Natural killer cell treated with Interleukin-12 subunit alpha and Interleukin-12 subunit beta and Interleukin-15 and Interleukin-18, amount 100 ng/mL, for 72 hours (primary cell): ENCODE results near the gene CPNE2. TPM values are rescaled to one million over a fixed set of nuclear protein-coding genes. Genes with fewer than 3 reads are reported as not detected.
"Not testable (repeated sequence)": the region's sequence is repeated elsewhere in the genome, so short reads cannot be mapped to it uniquely, and the experiment has no call there.

Experiments
- ATAC-seq, 2 donors: fragments of 150-1000 bp; cut with Tn5 transposase in 1 of 2; sonication (Bioruptor Pico), chemical (Tn5 transposase) in 1 of 2; 2 replicates each; pipeline ENCODE4 v1.10.0; 2021
- DNase-seq: peaks from one replicate; pipeline ENCODE4 v3.0.0; 2022; ENCODE audit warnings: low spot score
- H3K27ac Mint-ChIP-seq, 2 donors: 1 replicate in 1 of 2; 2 replicates in 1 of 2; pipeline ENCODE4 v1.8.0; 2022; ENCODE audit warnings: mixed read lengths in 2 of 2, mild to moderate bottlenecking in 1 of 2, moderate library complexity in 1 of 2
- H3K27me3 Mint-ChIP-seq, 2 donors: 1 replicate in 1 of 2; 2 replicates in 1 of 2; pipeline ENCODE4 v1.8.0; 2022; ENCODE audit warnings: mixed read lengths in 2 of 2
- H3K36me3 Mint-ChIP-seq: one replicate; pipeline ENCODE4 v1.8.0; 2022; ENCODE audit warnings: mixed read lengths
- H3K4me1 Mint-ChIP-seq, 2 donors: 1 replicate in 1 of 2; 2 replicates in 1 of 2; pipeline ENCODE4 v1.8.0; 2022; ENCODE audit warnings: low read depth in 2 of 2, mixed read lengths in 2 of 2, mild to moderate bottlenecking in 1 of 2
- H3K4me3 Mint-ChIP-seq: one replicate; pipeline ENCODE4 v1.8.0; 2022; ENCODE audit warnings: mixed read lengths
- H3K9me3 Mint-ChIP-seq: 2 replicates; pipeline ENCODE4 v1.8.0; 2022; ENCODE audit warnings: mixed read lengths
- total RNA-seq, 2 donors: library from RNA; stranded (reverse); gene quantifications; one replicate each; pipeline ENCODE4 v1.2.3, GENCODE V29; 2022

The CPNE2 gene
- total RNA-seq, 2 donors from 2014 or later: 0.50 to 0.95 TPM

DNA sequence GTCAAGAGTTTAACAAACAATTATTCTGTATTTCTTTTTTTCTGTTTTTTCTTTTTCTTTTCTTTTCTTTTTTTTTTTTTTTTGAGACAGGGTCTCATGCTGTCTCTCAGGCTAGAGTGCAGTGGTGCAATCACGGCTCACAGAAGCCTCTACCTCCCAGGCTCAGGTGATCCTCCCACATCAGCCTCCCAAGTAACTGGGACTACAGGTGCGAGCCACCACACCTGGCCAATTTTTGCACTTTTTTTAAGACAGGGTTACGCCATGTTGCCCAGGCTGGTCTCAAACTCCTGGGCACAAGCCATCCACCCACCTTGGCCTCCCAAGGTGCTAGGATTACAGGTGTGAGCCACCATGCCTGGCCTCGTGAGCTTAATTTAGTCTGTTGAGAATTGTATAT lies 97.1 kb downstream of the CPNE2 start:
- H3K4me1 Mint-ChIP-seq: peaks cover 37 to 39% of the 10 kb centered on the region in 2 donors
- not testable (repeated sequence) for H3K36me3 Mint-ChIP-seq, ATAC-seq, H3K27me3 Mint-ChIP-seq, DNase-seq, H3K27ac Mint-ChIP-seq, H3K9me3 Mint-ChIP-seq, H3K4me3 Mint-ChIP-seq

DNA sequence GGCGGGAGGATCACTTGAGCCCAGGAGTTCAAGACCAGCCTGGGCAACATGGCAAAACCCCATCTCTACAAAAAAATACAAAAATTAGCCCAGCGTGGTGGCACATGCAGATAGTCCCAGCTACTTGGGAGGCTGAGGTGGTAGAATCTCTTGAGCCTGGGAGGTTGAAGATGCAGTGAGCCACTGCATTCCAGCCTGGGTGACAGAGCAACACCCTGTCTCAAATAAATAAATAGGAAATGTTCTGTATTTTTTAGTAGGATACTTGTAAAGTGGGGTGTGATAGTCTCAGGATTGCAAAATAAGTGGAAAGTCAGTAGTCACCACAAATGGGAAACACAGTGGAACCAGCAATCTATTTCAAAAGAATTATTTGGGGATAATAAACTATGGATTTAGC lies 97.8 kb downstream of the CPNE2 start:
- Mint-ChIP-seq H3K9me3 (no peaks in the 10 kb centered on the region), H3K27me3 (no peaks in the 10 kb centered on the region), H3K4me3 (no peak overlapping the region), H3K36me3 (no peaks in the 10 kb centered on the region), H3K27ac (no peak overlapping the region), H3K4me1 (peaks cover 34 to 35% of the 10 kb centered on the region in 2 donors)
- no peak for DNase-seq
- no peak for ATAC-seq

DNA sequence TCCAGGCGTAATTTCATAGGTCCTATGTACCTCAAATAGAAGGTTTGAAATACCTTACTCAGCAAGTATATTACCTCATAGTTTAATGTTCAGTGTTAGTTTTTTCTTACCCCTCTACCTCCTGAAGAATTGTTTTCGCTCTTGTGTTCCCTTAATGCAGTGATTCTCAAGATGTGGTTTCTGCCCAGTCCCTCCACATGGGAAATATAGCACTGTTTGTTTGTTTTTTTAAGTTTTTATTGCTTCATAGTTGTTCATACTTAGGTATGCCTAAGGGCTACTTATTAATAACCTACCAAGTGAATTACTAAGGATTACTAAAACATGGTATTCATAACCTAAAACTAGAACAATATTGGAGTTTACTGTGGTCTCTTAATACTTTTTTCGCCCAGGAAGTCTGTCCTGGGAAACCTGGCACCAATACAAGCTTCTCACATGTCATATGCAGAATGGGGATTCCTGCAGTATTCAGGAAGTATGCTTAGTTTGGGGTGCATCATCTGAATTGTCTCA lies 98.7 kb downstream of the CPNE2 start:
- Mint-ChIP-seq H3K36me3 (no peaks in the 10 kb centered on the region), H3K27ac (no peak overlapping the region), H3K4me3 (no peak overlapping the region), H3K27me3 (no peaks in the 10 kb centered on the region), H3K4me1 (peaks cover 32 to 34% of the 10 kb centered on the region in 2 donors), H3K9me3 (no peaks in the 10 kb centered on the region)
- no peak for DNase-seq
- no peak for ATAC-seq

DNA sequence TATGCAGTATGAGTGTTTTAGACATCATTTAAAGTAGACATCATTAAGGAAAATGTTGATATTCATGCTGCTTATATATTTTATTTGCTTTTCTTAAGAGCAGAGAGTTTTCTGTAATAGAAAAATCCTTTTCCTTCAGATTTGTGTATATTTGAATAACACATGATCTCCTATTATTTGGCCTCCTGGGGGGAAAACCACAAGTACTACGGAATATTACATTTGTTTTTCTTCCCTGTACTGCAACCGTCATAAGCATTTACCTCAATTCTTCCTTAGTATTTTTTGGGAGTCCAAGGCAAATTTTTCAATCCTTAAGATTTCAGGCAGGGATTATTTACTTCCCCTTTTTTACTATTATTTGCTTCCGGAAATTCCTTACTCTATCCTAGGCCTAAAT lies 99.8 kb downstream of the CPNE2 start:
- no peak for DNase-seq
- ATAC-seq: no peak
- Mint-ChIP-seq H3K4me1 (peaks cover 26 to 33% of the 10 kb centered on the region in 2 donors), H3K36me3 (no peaks in the 10 kb centered on the region), H3K27me3 (no peaks in the 10 kb centered on the region), H3K9me3 (no peaks in the 10 kb centered on the region), H3K27ac (no peak overlapping the region), H3K4me3 (no peak overlapping the region)

DNA sequence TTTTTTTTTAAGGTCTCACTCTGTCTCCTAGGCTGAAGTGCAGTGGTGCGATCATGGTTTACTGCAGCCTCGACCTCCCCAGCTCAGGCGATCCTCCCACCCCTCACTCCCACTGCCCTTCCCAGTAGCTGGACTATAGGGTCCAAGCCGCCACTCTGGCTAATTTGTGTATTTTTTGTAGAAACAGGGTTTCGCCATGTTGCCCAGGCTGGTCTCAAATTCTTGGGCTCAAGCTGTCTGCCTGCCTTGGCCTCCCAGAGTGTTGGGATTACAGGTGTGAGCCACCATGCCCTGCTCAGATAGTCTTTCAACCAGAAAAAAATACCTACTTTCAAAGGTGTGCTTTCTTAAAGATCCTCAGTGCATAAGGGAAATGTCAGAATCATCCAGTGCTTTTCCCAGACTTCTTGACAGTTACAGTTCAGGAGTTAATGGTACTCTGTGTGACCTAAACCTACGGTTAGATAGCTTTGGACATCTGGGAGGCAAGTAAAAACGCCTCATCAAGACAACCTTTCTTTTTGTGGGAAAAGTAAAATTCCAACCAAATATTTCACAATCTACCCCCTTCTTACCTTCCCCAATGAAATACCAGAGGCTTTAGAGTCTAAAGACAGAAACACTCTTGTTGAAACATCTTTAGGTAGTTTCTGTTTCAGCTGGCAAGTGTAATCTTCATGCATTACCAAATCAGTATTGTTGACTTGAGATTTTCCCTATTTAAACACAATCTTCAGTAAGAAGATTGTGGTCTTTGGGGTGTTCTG lies 100.5 kb downstream of the CPNE2 start:
- ATAC-seq (no peak), DNase-seq (no peak)
- H3K36me3 Mint-ChIP-seq: no peaks in the 10 kb centered on the region
- peak overlapping the region in 1 of 2 donors; percentile 6 for H3K27ac Mint-ChIP-seq
- H3K4me3 Mint-ChIP-seq: no peak overlapping the region
- no peaks in the 10 kb centered on the region for H3K9me3 Mint-ChIP-seq
- no peaks in the 10 kb centered on the region for H3K27me3 Mint-ChIP-seq
- H3K4me1 Mint-ChIP-seq: peaks cover 19 to 26% of the 10 kb centered on the region in 2 donors

DNA sequence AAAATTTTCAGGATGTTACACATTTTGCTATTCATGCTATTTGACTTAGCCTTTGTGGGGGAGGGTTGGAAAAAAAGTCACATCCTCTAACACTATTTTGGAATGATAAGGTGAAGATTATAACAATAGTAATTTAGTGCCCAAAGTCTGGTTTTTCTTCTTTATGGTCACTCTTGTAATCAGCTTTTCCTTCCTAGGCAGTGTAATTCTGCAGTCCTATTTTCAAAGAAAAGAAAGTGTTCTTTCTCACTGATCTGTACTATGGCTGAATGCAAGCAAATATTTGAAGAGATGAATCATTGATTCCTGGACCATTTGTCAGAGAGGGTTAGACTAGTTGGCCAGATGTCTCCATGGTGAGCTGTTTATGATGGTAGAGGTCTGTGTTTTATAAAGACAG lies 102.1 kb downstream of the CPNE2 start:
- ATAC-seq: no peak
- no peaks in the 10 kb centered on the region for H3K27me3 Mint-ChIP-seq
- H3K4me3 Mint-ChIP-seq: no peak overlapping the region
- H3K9me3 Mint-ChIP-seq: no peaks in the 10 kb centered on the region
- no peak overlapping the region for H3K27ac Mint-ChIP-seq
- no peak for DNase-seq
- H3K4me1 Mint-ChIP-seq: peaks cover 20 to 22% of the 10 kb centered on the region in 2 donors
- H3K36me3 Mint-ChIP-seq: no peaks in the 10 kb centered on the region

DNA sequence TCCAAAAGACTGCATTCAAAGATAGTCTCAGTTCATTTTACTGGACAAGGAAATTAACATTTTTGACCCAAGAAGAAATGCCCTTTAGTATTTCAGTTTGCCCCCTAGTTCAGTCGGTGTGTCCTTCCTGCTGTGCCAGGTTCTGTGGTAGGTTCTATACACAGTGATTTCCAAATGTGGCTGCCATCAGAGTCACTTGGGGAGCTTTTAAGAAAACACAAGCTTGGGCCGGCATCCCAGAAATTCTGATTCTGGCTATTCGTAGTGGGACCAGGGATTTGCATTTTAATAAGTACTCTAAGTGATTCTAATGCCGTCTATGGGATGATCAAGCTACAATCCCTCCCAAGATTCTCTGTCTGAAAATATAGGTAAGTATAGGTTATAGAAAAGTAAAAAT lies 103.9 kb downstream of the CPNE2 start:
- Mint-ChIP-seq H3K27ac (no peak overlapping the region), H3K36me3 (no peaks in the 10 kb centered on the region), H3K4me1 (peaks cover 20 to 22% of the 10 kb centered on the region in 2 donors), H3K9me3 (no peaks in the 10 kb centered on the region), H3K27me3 (no peaks in the 10 kb centered on the region), H3K4me3 (no peak overlapping the region)
- ATAC-seq (no peak), DNase-seq (no peak)

DNA sequence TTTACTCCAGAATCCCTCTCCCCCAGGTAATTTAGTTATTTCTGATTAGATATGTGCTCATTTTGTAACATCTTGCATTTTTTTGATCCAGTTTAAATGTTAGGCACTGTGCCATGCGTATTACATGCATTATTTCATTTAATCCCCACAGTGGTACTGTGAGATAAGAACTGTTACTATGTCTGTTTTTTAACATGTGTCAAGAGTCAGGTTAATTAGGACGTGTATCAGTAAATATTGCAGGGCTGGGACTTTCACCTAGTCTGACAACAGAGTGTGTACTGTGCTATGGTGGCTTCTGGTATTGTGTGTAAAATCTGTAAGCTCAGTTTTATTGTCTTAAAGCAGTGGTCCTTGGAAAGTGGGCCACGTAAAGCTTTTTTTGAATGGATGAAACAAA lies 104.4 kb downstream of the CPNE2 start:
- Mint-ChIP-seq H3K9me3 (no peaks in the 10 kb centered on the region), H3K27ac (no peak overlapping the region), H3K27me3 (no peaks in the 10 kb centered on the region), H3K4me3 (no peak overlapping the region), H3K36me3 (no peaks in the 10 kb centered on the region), H3K4me1 (peaks cover 20 to 21% of the 10 kb centered on the region in 2 donors)
- no peak for ATAC-seq
- DNase-seq: no peak

Other genes starting within 250 kb of the CPNE2 start
- not detected for gene SLC12A3, start 227.4 kb upstream of the CPNE2 start, total RNA-seq
- 100 to 1,000 TPM; 127 to 141 TPM for gene HERPUD1, start 160.4 kb upstream of the CPNE2 start, total RNA-seq
- gene CETP, start 130.6 kb upstream of the CPNE2 start, total RNA-seq: not detected
- gene NLRC5, start 103.0 kb upstream of the CPNE2 start, total RNA-seq: 100 to 1,000 TPM; 190 to 316 TPM
- gene PSME3IP1, start 93.5 kb downstream of the CPNE2 start, total RNA-seq: 100 to 1,000 TPM; 117 to 121 TPM
- gene RSPRY1, start 93.7 kb downstream of the CPNE2 start, total RNA-seq: 10 to 100 TPM; 36.4 to 43.6 TPM
- gene ARL2BP, start 152.7 kb downstream of the CPNE2 start, total RNA-seq: 10 to 100 TPM; 28.3 to 32.3 TPM
- under 1 TPM in 1 of 2 donors, not detected in 1; 0.67 TPM for gene PLLP, start 192.1 kb downstream of the CPNE2 start, total RNA-seq